Activated CD8-positive, alpha-beta memory T cell treated with anti-CD3 and anti-CD28 coated beads, Interleukin-2, amount 50 U/mL, for 1 hour (primary cell): Measurements from ENCODE around the gene RCBTB1.
"Not testable (repeated sequence)": the region's sequence is repeated elsewhere in the genome, so short reads cannot be mapped to it uniquely, and the experiment has no call there.

Source experiments
- DNase-seq: peaks from one replicate; pipeline ENCODE4 v3.0.0-alpha.2; 2020; ENCODE audit errors: extremely low read depth

The RCBTB1 gene

GRCh38 chr13:49604570-49604969, 19.2 kb upstream of the RCBTB1 start:
- DNase-seq, result no peak

- DNase-seq, result not testable (repeated sequence)
These were observed 17.3 kb upstream of the RCBTB1 start for GRCh38 chr13:49602615-49603014.

GRCh38 chr13:49602005-49602404, 16.6 kb upstream of the RCBTB1 start:
- DNase-seq, result no peak

GRCh38 chr13:49597043-49597641, 11.8 kb upstream of the RCBTB1 start:
- DNase-seq, result no peak

- no peak for DNase-seq
These were observed 10.9 kb upstream of the RCBTB1 start for GRCh38 chr13:49596221-49596620.

- DNase-seq, result no peak
These were observed 9.2 kb upstream of the RCBTB1 start for GRCh38 chr13:49594576-49594975.

GRCh38 chr13:49593876-49594275, 8.5 kb upstream of the RCBTB1 start:
- DNase-seq, result not testable (repeated sequence)

GRCh38 chr13:49590714-49591113, 5.4 kb upstream of the RCBTB1 start:
- not testable (repeated sequence) for DNase-seq

GRCh38 chr13:49587311-49587847, 2.0 kb upstream of the RCBTB1 start:
- no peak for DNase-seq

- DNase-seq, result no peak
These were observed 1.4 kb upstream of the RCBTB1 start for GRCh38 chr13:49586717-49587116.

GRCh38 chr13:49584771-49585182, 581 bp downstream of the RCBTB1 start:
- DNase-seq, result no peak

GRCh38 chr13:49580980-49581680, 4.2 kb downstream of the RCBTB1 start:
- DNase-seq, result no peak

- no peak for DNase-seq
These were observed 5.9 kb downstream of the RCBTB1 start for GRCh38 chr13:49579501-49579900.

- no peak for DNase-seq
These were observed 13.8 kb downstream of the RCBTB1 start for GRCh38 chr13:49571299-49572240.

GRCh38 chr13:49569993-49570689, 15.2 kb downstream of the RCBTB1 start:
- DNase-seq, result no peak

- DNase-seq, result no peak
These were observed 17.9 kb downstream of the RCBTB1 start for GRCh38 chr13:49567491-49567890.

GRCh38 chr13:49566461-49566860, 18.9 kb downstream of the RCBTB1 start:
- DNase-seq, result no peak

GRCh38 chr13:49565461-49565860, 19.9 kb downstream of the RCBTB1 start:
- not testable (repeated sequence) for DNase-seq

GRCh38 chr13:49563516-49563915, 21.8 kb downstream of the RCBTB1 start:
- DNase-seq, result no peak

- no peak for DNase-seq
These were observed 24.3 kb downstream of the RCBTB1 start for GRCh38 chr13:49561062-49561410.

GRCh38 chr13:49560270-49561061, 24.9 kb downstream of the RCBTB1 start:
- no peak for DNase-seq
